HepG2 (cell line): ENCODE data around the gene HEPACAM. TPM values are rescaled to one million over a fixed set of nuclear protein-coding genes. Genes with fewer than 3 reads are reported as not detected.

Source experiments
- ATAC-seq: fragments of 200-7000 bp; cut with Tn5 transposase; 3 replicates; pipeline ENCODE4 v1.9.1; 2020; ENCODE audit warnings: mild to moderate bottlenecking, moderate library complexity
- BruUV-seq: library from RNA; stranded (reverse); fragments of 400-500 nt; replicated peaks from 2 replicates; lab custom pipeline; 2021; lab: Mats Ljungman, UMichigan
- CTCF ChIA-PET: fragments of 300-600 bp; formaldehyde crosslinking; extraction: SDS; loops from one replicate; lab custom pipeline; 2021; ENCODE audit warnings: low total read pairs, inconsistent platforms, low intra/inter-chr PET ratio; lab: Yijun Ruan, JAX
- POLR2A ChIA-PET: fragments of 350-600 bp; sonication (Branson Sonifier 250); formaldehyde crosslinking; loops from one replicate; lab custom pipeline; 2020; ENCODE audit warnings: antibody characterized with exemption, inconsistent platforms; lab: Yijun Ruan, JAX
- DNase-seq: peaks from one replicate; pipeline ENCODE4 v3.0.0-alpha.2; 2015; ENCODE audit warnings: low spot score
- FAIRE-seq: peaks from 3 replicates; lab custom pipeline; 2011; peaks lifted over from hg19 to GRCh38; lab: Jason Lieb, UNC
- H2AFZ ChIP-seq: one replicate; pipeline ENCODE4 v1.6.1; 2011; ENCODE audit warnings: low read length, inconsistent platforms
- H3K27ac ChIP-seq: fragments of 300-600 bp; 3 replicates; pipeline ENCODE4 v1.8.0; 2011; ENCODE audit warnings: mixed run types, mild to moderate bottlenecking, mixed read lengths, low read length, inconsistent platforms; ENCODE audit not compliant: insufficient read depth; ENCODE audit errors: extremely low read length
- H3K27me3 ChIP-seq, 2 experiments: fragments of 200-600 bp in 1 of 2; 2 replicates in 1 of 2; 3 replicates in 1 of 2; pipeline versions ENCODE4 v1.6.0 to v1.8.0; 2011; ENCODE audit warnings: low read length in 2 of 2, mild to moderate bottlenecking in 2 of 2, moderate library complexity in 2 of 2, inconsistent platforms in 1 of 2; ENCODE audit not compliant: insufficient read depth in 2 of 2, control insufficient read depth in 1 of 2
- H3K36me3 ChIP-seq, 2 experiments: fragments of 200-600 bp in 1 of 2; replicated peaks in 1 of 2; 2 replicates in 1 of 2; 3 replicates in 1 of 2; pipeline versions ENCODE4 v1.5.1 to v1.8.0; 2011; ENCODE audit warnings: low read length in 2 of 2, inconsistent platforms in 1 of 2; ENCODE audit not compliant: insufficient read depth in 2 of 2, control insufficient read depth in 1 of 2
- H3K4me1 ChIP-seq: 2 replicates; pipeline ENCODE4 v1.5.1; 2012; ENCODE audit warnings: low read length, inconsistent platforms; ENCODE audit not compliant: insufficient read depth
- H3K4me2 ChIP-seq: 2 replicates; pipeline ENCODE4 v1.6.0; 2011; ENCODE audit warnings: low read depth, low read length, inconsistent platforms
- H3K4me3 ChIP-seq, 3 experiments: fragments of 200-600 bp in 1 of 3; sonication (generic), shearing (Covaris generic) in 1 of 3; replicated peaks in 1 of 3; 2 replicates each; pipeline ENCODE4 v1.5.1; 2011 to 2016; ENCODE audit warnings: low read length in 3 of 3, inconsistent platforms in 2 of 3, low read depth in 2 of 3, mild to moderate bottlenecking in 2 of 3, control low read depth in 1 of 3, mixed read lengths in 1 of 3; ENCODE audit not compliant: insufficient read depth in 1 of 3
- H3K79me2 ChIP-seq: one replicate; pipeline ENCODE4 v1.6.1; 2011; ENCODE audit warnings: low read length, inconsistent platforms; ENCODE audit not compliant: insufficient read depth
- H3K9ac ChIP-seq: 2 replicates; pipeline ENCODE4 v1.6.0; 2011; ENCODE audit warnings: mild to moderate bottlenecking, low read depth, low read length, inconsistent platforms; ENCODE audit not compliant: insufficient read depth
- H3K9me3 ChIP-seq: 2 replicates; pipeline ENCODE4 v1.5.1; 2012; ENCODE audit warnings: mild to moderate bottlenecking, low read length
- H4K20me1 ChIP-seq: 2 replicates; pipeline ENCODE4 v1.6.0; 2011; ENCODE audit warnings: inconsistent platforms, mild to moderate bottlenecking, low read length, moderate library complexity; ENCODE audit not compliant: insufficient read depth
- CEBPG ChIP-seq: IDR thresholded peaks from 2 replicates; pipeline ENCODE4 v1.6.1; 2016
- FUBP1 ChIP-seq: sonication (generic); formaldehyde crosslinking; IDR thresholded peaks from 2 replicates; pipeline ENCODE4 v1.5.1; 2020; ENCODE audit warnings: missing genetic modification reagents, mild to moderate bottlenecking, borderline replicate concordance
- HDAC2 ChIP-seq: sonication (generic); formaldehyde crosslinking; IDR thresholded peaks from 2 replicates; pipeline ENCODE4 v1.4.0; 2020; ENCODE audit warnings: missing genetic modification reagents
- KMT2B ChIP-seq: IDR thresholded peaks from 2 replicates; pipeline ENCODE4 v1.6.1; 2016; ENCODE audit warnings: missing genetic modification reagents, missing compliant biosample characterization
- NCOA5 ChIP-seq: sonication (generic); formaldehyde crosslinking; IDR thresholded peaks from 2 replicates; pipeline ENCODE4 v1.4.0; 2020; ENCODE audit warnings: missing genetic modification reagents
- PBX3 ChIP-seq: sonication (generic); formaldehyde crosslinking; IDR thresholded peaks from 2 replicates; pipeline ENCODE4 v1.8.1; 2023; ENCODE audit warnings: missing genetic modification reagents, inconsistent platforms, borderline replicate concordance
- TAF15 ChIP-seq: fragments of 200-400 bp; formaldehyde crosslinking; IDR thresholded peaks from one replicate; pipeline ENCODE4 v1.6.1; 2018; ENCODE audit warnings: mild to moderate bottlenecking, low read depth, low read length; ENCODE audit not compliant: poor library complexity, severe bottlenecking
- TBX3 ChIP-seq: fragments of 450-650 bp; IDR thresholded peaks from 2 replicates; pipeline ENCODE4 v1.6.1; 2017; ENCODE audit warnings: antibody characterized with exemption, mild to moderate bottlenecking, inconsistent platforms, borderline replicate concordance
- TEF ChIP-seq: sonication (generic); formaldehyde crosslinking; IDR thresholded peaks from 2 replicates; pipeline ENCODE4 v1.5.0; 2020; ENCODE audit warnings: missing genetic modification reagents
- ZFP90 ChIP-seq: sonication (generic); formaldehyde crosslinking; IDR thresholded peaks from 2 replicates; pipeline ENCODE4 v1.8.0; 2022; ENCODE audit warnings: missing genetic modification reagents, mild to moderate bottlenecking, inconsistent platforms, borderline replicate concordance
- ZHX1 ChIP-seq: sonication (generic); formaldehyde crosslinking; IDR thresholded peaks from 2 replicates; pipeline ENCODE4 v1.8.1; 2022; ENCODE audit warnings: low read depth, mild to moderate bottlenecking, missing genetic modification reagents
- ZNF678 ChIP-seq: sonication (generic); formaldehyde crosslinking; IDR thresholded peaks from 2 replicates; pipeline ENCODE4 v1.4.0; 2020; ENCODE audit warnings: mild to moderate bottlenecking, missing genetic modification reagents
- ZNF770 ChIP-seq: sonication (generic); formaldehyde crosslinking; IDR thresholded peaks from 2 replicates; pipeline ENCODE4 v1.5.0; 2020; ENCODE audit warnings: mild to moderate bottlenecking, missing genetic modification reagents
- WGBS: methylation state at CpG from one replicate; pipeline ENCODE4 v1.1.6; 2017; ENCODE audit warnings: low lambda C conversion rate; 5-methylcytosine and 5-hydroxymethylcytosine counted together
- in situ Hi-C: cut with HindIII; loops from 2 replicates; pipeline ENCODE4 v1.10.0; 2017; ENCODE audit warnings: low pct_unique_long_range_greater_than_20kb; ENCODE audit not compliant: extremely low pct_ligation_motif_present
- intact Hi-C: fragments of 100-400 bp; cut with micrococcal nuclease; formaldehyde crosslinking; loops from one replicate; pipeline ENCODE4 v1.10.0; 2022; ENCODE audit not compliant: unreplicated experiment
- polyA plus RNA-seq, 8 experiments: library from polyadenylated mRNA; depleted of rRNA in 3 of 8; stranded (reverse) in 7 of 8; unstranded in 1 of 8; fragments of >200 nt; fragmentation: Illumina TruSeq in 4 of 8; extraction: Trizol in 4 of 8; gene quantifications; 2 replicates each; pipeline versions ENCODE4 v1.2.1 to v1.2.3, GENCODE V29; 2011 to 2016; ENCODE audit warnings: low read depth in 4 of 8, missing spikeins in 1 of 8, mixed read lengths in 1 of 8; ENCODE audit not compliant: insufficient read depth in 1 of 8
- total RNA-seq, 5 experiments: library from RNA; depleted of rRNA; stranded (reverse); fragments of >200 nt; fragmentation: Illumina TruSeq; extraction: Trizol; gene quantifications; 2 replicates each; pipeline ENCODE4 v1.2.3, GENCODE V29; 2016; ENCODE audit warnings: low read depth in 1 of 5

Gene HEPACAM
- total and polyA plus RNA-seq, 2 of the 13 experiments (the other 11 are each of a cell fraction or from before 2014, with no cell fraction given): 66.9 to 121 TPM

GRCh38 chr11:124882339-124883071, 53.3 kb downstream of the HEPACAM start (continued):
- TF ChIP-seq TAF15: no peak
- TF ChIP-seq TEF (CRISPR knock-in tag): no peak
- no peak for TF ChIP-seq ZNF678
- peak; percentile 67 for TF ChIP-seq HDAC2 (CRISPR knock-in tag)

GRCh38 chr11:124880958-124881357, 54.9 kb downstream of the HEPACAM start:
- no peak for DNase-seq
- no peak overlapping the region for H3K9ac ChIP-seq
- H3K4me2 ChIP-seq: no peak overlapping the region
- intact Hi-C loops (no loop called here), in situ Hi-C loops (no loop called here)
- FAIRE-seq: no peak
- ATAC-seq: no peak
- WGBS: 9% methylated on average over 3 of the region's 3 CpGs
- ChIA-PET POLR2A (no interaction called here), CTCF (no interaction called here)
- H2AFZ ChIP-seq: no peak overlapping the region
- no peak overlapping the region for H3K27ac ChIP-seq
- H3K4me1 ChIP-seq: peaks cover 83% of the 10 kb centered on the region
- H4K20me1 ChIP-seq: no peaks in the 10 kb centered on the region
- no peaks in the 10 kb centered on the region for H3K79me2 ChIP-seq
- no TSS peak for BruUV-seq
- no peak overlapping the region for H3K4me3 ChIP-seq
- H3K27me3 ChIP-seq: peaks cover 0 to 32% of the 10 kb centered on the region in 2 experiments; a peak in 4 of 5 replicates
- TF ChIP-seq TBX3 (no peak), ZNF770 (no peak), NCOA5 (CRISPR knock-in tag) (no peak), KMT2B (CRISPR knock-in tag) (no peak), ZHX1 (CRISPR knock-in tag) (no peak), PBX3 (CRISPR knock-in tag) (no peak), FUBP1 (CRISPR knock-in tag) (no peak), CEBPG (CRISPR knock-in tag) (no peak), ZFP90 (CRISPR knock-in tag) (no peak)
- TF ChIP-seq, all 625 proteins: peak for 0
- Histone ChIP-seq H3K36me3 (no peaks in the 10 kb centered on the region), H3K9me3 (no peaks in the 10 kb centered on the region)
